Spleen (tissue), 11 donors: ENCODE measurements around the gene SLC9A3. TPM values are rescaled to one million over a fixed set of nuclear protein-coding genes. Genes with fewer than 3 reads are reported as not detected.

ENCODE experiments used
- DNase-seq: peaks from one replicate; pipeline ENCODE4 v3.0.0-alpha.2; 2020
- H3K27ac ChIP-seq, 8 donors: fragments of 200-600 bp; sonication (generic) in 7 of 8; 1 replicate in 4 of 8; 2 replicates in 4 of 8; pipeline versions ENCODE4 v1.5.0 to v1.8.0; 2016 to 2021; ENCODE audit warnings: inconsistent platforms in 4 of 8, mild to moderate bottlenecking in 4 of 8, moderate library complexity in 1 of 8
- H3K27me3 ChIP-seq, 7 donors: fragments of 200-600 bp; sonication (generic) in 6 of 7; replicated peaks in 1 of 7; 1 replicate in 4 of 7; 2 replicates in 3 of 7; pipeline versions ENCODE4 v1.5.0 to v1.8.0; 2016 to 2021; ENCODE audit warnings: inconsistent platforms in 3 of 7, mild to moderate bottlenecking in 1 of 7
- H3K36me3 ChIP-seq, 6 donors: fragments of 200-600 bp; sonication (generic) in 5 of 6; 1 replicate in 4 of 6; 2 replicates in 2 of 6; pipeline versions ENCODE4 v1.5.0 to v1.8.0; 2016 to 2021; ENCODE audit warnings: inconsistent platforms in 2 of 6
- H3K4me1 ChIP-seq, 6 donors: fragments of 200-600 bp; sonication (generic) in 5 of 6; 1 replicate in 3 of 6; 2 replicates in 3 of 6; pipeline versions ENCODE4 v1.5.0 to v1.8.0; 2016 to 2021; ENCODE audit warnings: inconsistent platforms in 3 of 6
- H3K4me3 ChIP-seq, 8 donors: fragments of 200-600 bp; sonication (generic) in 7 of 8; 1 replicate in 4 of 8; 2 replicates in 4 of 8; pipeline versions ENCODE4 v1.5.0 to v1.8.0; 2016 to 2021; ENCODE audit warnings: inconsistent platforms in 4 of 8, mild to moderate bottlenecking in 4 of 8, moderate library complexity in 2 of 8
- H3K9me3 ChIP-seq, 8 donors: fragments of 200-600 bp; sonication (generic) in 7 of 8; 1 replicate in 4 of 8; 2 replicates in 4 of 8; pipeline versions ENCODE4 v1.5.0 to v1.8.0; 2016 to 2021; ENCODE audit warnings: inconsistent platforms in 4 of 8
- CTCF ChIP-seq, 11 experiments: fragments of 200-600 bp in 7 of 11; fragments of 450-650 bp in 4 of 11; sonication (generic) in 4 of 11; IDR thresholded peaks in 8 of 11; conservative IDR thresholded peaks in 3 of 11; 1 replicate in 7 of 11; 2 replicates in 4 of 11; pipeline versions ENCODE4 v1.4.0 to v1.8.0; 2016 to 2021; ENCODE audit warnings: antibody characterized with exemption in 11 of 11, inconsistent platforms in 4 of 11, mild to moderate bottlenecking in 1 of 11
- POLR2A ChIP-seq, 3 donors: fragments of 450-650 bp; IDR thresholded peaks; one replicate each; pipeline ENCODE4 v1.5.1; 2017; ENCODE audit warnings: antibody characterized with exemption in 3 of 3, mild to moderate bottlenecking in 1 of 3
- POLR2AphosphoS5 ChIP-seq, 3 donors: sonication (generic); formaldehyde crosslinking; IDR thresholded peaks; one replicate each; pipeline ENCODE4 v1.5.1; 2017; ENCODE audit warnings: antibody characterized with exemption in 3 of 3
- WGBS, 5 donors: extraction: QIAGEN DNeasy Blood & Tissue Kit in 3 of 5; methylation state at CpG; one replicate each; pipeline versions ENCODE4 v1.1.5 to v1.1.7; 2013 to 2018; 5-methylcytosine and 5-hydroxymethylcytosine counted together
- intact Hi-C: fragments of 100-400 bp; cut with DNase I; formaldehyde crosslinking; loops from one replicate; pipeline ENCODE4 v1.15.0; 2023; ENCODE audit warnings: low total_unique reads
- polyA plus RNA-seq, 3 donors: library from polyadenylated mRNA; stranded (reverse); fragments of 200-250 nt; gene quantifications; one replicate each; pipeline ENCODE4 v1.2.1, GENCODE V29; 2013
- total RNA-seq, 7 donors: library from RNA; depleted of rRNA in 3 of 7; stranded (reverse); fragments of >200 nt in 3 of 7; fragmentation: NEBNext Ultra II Directional in 4 of 7; extraction: Animal tissue kit (Norgen Biotek cat#: 25700) in 4 of 7; gene quantifications; one replicate each; pipeline versions ENCODE4 v1.1.0 to v1.2.1, GENCODE V29; 2016 to 2021
- donor health status: healthy with polysubstance abuse.
- donor health status: DM: no; HTN: no; CAD: no; lungs with moderate emphysema.
- donor health status: DM: no; HTN: no; CAD: no.
- donor health status: Bipolar disorder and iron deficiency.
- donor health status: healthy.
- donor health status: DM: no; HTN: no; CAD: no.
- donor health status: DM: yes; HTN: yes; CAD: no.

Gene SLC9A3
- total and polyA plus RNA-seq, 10 donors, result 1.0 to 3.2 (median 1.5) TPM

- intact Hi-C loops, result loop anchor here (5.0 kb wide), 1 partner anchor 121 kb away; no protein-coding TSS in a partner anchor
- WGBS, 5 donors, result 82 to 89% (median 83%) methylated on average over 14 of the region's 14 CpGs
- peaks cover 0 to 9% (median 0%) of the 10 kb centered on the region in 6 donors for H3K36me3 ChIP-seq
- no peak overlapping the region for H3K27ac ChIP-seq
- peaks cover 5 to 30% (median 24%) of the 10 kb centered on the region in 6 donors for H3K4me1 ChIP-seq
- peak; percentile 65 for DNase-seq
- H3K4me3 ChIP-seq, result no peak overlapping the region
- TF ChIP-seq POLR2A (IDR thresholded peaks at IDR 0.05), result no peak
- TF ChIP-seq POLR2AphosphoS5 (IDR thresholded peaks at IDR 0.05), result peak in 1 of 3 donors; percentile 9
- peaks cover 0 to 11% (median 0%) of the 10 kb centered on the region in 7 donors for H3K27me3 ChIP-seq
- no peaks in the 10 kb centered on the region for H3K9me3 ChIP-seq
These were observed 85.7 kb downstream of the SLC9A3 start for GRCh38 chr5:438481-438981.

- Histone ChIP-seq H3K9me3 (no peaks in the 10 kb centered on the region), H3K4me1 (peaks cover 4 to 23% (median 21%) of the 10 kb centered on the region in 6 donors), H3K27ac (no peak overlapping the region), H3K36me3 (peaks cover 0 to 13% (median 0%) of the 10 kb centered on the region in 6 donors), H3K27me3 (peaks cover 0 to 19% (median 0%) of the 10 kb centered on the region in 7 donors), H3K4me3 (no peak overlapping the region)
- peak; percentile 67 for DNase-seq
- intact Hi-C loops, result loop anchor here (5.0 kb wide), 1 partner anchor 120 kb away; no protein-coding TSS in a partner anchor
- no peak for TF ChIP-seq POLR2A (IDR thresholded peaks at IDR 0.05)
- TF ChIP-seq POLR2AphosphoS5 (IDR thresholded peaks at IDR 0.05), result peak in 1 of 3 donors; percentile 7
- TF ChIP-seq CTCF (IDR thresholded peaks at IDR 0.05 in 8 of 11, conservative IDR thresholded peaks at IDR 0.05 in 3 of 11), result no peak
- WGBS, 5 donors, result 79 to 84% (median 80%) methylated on average over 14 to 18 of the region's 18 CpGs
These were observed 86.9 kb downstream of the SLC9A3 start for GRCh38 chr5:437281-437771.

- intact Hi-C loops, result loop anchor here (5.0 kb wide), 1 partner anchor 119 kb away; no protein-coding TSS in a partner anchor
- Histone ChIP-seq H3K9me3 (no peaks in the 10 kb centered on the region), H3K4me1 (peaks cover 0 to 16% (median 13%) of the 10 kb centered on the region in 6 donors), H3K27me3 (peaks cover 0 to 19% (median 0%) of the 10 kb centered on the region in 7 donors), H3K36me3 (peaks cover 0 to 13% (median 0%) of the 10 kb centered on the region in 6 donors), H3K27ac (no peak overlapping the region), H3K4me3 (no peak overlapping the region)
- TF ChIP-seq CTCF (IDR thresholded peaks at IDR 0.05 in 8 of 11, conservative IDR thresholded peaks at IDR 0.05 in 3 of 11), result no peak
- no peak for TF ChIP-seq POLR2A (IDR thresholded peaks at IDR 0.05)
- no peak for TF ChIP-seq POLR2AphosphoS5 (IDR thresholded peaks at IDR 0.05)
- no peak for DNase-seq
- WGBS, 5 donors, result 81 to 92% (median 85%) methylated on average over 5 of the region's 5 CpGs
These were observed 87.6 kb downstream of the SLC9A3 start for GRCh38 chr5:436641-436975.

GRCh38 chr5:435961-436640 is 88.1 kb downstream of the SLC9A3 start:
- Histone ChIP-seq H3K4me3 (no peak overlapping the region), H3K9me3 (no peaks in the 10 kb centered on the region), H3K36me3 (peaks cover 0 to 13% (median 0%) of the 10 kb centered on the region in 6 donors), H3K27me3 (peaks cover 0 to 19% (median 0%) of the 10 kb centered on the region in 7 donors), H3K4me1 (peaks cover 0 to 14% (median 12%) of the 10 kb centered on the region in 6 donors), H3K27ac (no peak overlapping the region)
- TF ChIP-seq POLR2A (IDR thresholded peaks at IDR 0.05), result no peak
- TF ChIP-seq POLR2AphosphoS5 (IDR thresholded peaks at IDR 0.05), result peak in 1 of 3 donors; percentile 13
- peak in 2 of 11 experiments; percentile 17 to 19 for TF ChIP-seq CTCF (IDR thresholded peaks at IDR 0.05 in 8 of 11, conservative IDR thresholded peaks at IDR 0.05 in 3 of 11)
- intact Hi-C loops, result loop anchor here (5.0 kb wide), 1 partner anchor 119 kb away; no protein-coding TSS in a partner anchor
- peak; percentile 63 for DNase-seq
- WGBS, 5 donors, result 84 to 89% (median 85%) methylated on average over 13 to 18 of the region's 18 CpGs
